ENCODE results near the gene CPNE5. TPM values are rescaled to one million over a fixed set of nuclear protein-coding genes. Genes with fewer than 3 reads are reported as not detected.

The CPNE5 gene
- polyA plus RNA-seq, 3 donors, result 0.47 to 0.85 (median 0.82) TPM

DNA sequence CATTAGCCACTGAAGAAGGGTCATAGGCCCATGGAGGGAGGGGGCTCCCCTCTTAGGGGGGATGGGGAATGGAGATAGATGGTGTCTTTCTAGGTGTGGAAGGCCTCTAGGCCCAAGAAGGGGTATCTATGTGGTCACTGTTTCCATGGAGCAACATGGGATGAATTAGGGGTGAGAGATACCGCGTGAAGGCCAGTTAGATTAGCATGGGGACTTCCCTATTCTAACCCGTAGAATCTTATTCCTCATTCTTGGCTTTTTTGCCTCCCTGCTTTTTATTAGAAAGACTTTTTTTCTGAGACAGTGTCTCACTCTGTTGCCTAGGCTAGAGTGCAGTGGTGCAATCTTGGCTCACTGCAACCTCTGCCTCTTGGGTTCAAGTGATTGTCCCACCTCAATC, 138.4 kb downstream of the CPNE5 start:
- no CpG with 5 or more reads among the region's 3 CpGs for WGBS (ENCODE audit: insufficient coverage)

DNA sequence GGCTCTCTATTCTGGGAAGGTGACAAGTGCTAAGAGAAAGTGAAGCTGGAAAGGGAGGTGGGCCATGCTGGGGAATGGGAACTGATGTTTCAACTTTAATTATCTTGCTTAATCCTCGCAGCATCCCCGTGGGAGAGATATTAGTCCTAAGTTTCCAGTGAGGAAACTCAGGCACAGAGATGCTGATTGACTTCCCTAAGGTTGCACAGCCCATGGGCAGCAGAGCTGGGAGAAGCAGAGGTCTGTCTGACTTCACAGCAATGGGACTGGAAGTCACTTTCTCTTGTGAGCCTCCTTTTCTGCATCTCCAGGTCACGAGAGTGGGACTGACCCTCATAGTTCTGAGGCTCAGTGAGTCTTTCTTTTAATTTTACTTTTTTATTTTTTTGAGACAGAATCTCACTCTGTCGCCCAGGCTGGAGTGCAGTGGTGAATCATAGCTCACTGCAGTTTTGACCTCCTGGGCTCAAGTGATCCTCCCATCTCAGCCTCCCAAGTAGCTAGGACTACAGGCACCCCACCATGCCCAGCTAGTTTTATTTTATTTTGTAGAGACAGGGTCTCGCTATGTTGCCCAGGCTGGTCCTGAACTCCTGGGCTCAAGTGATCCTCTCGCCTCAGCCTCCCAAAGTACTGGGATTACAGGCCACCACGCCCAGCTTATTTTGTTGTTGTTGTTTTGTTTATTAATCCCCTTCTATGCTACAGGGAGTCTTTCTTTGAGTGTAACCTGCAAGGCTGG, 139.0 kb downstream of the CPNE5 start:
- no peak for DNase-seq
- Histone ChIP-seq H2AFZ (ENCODE audit: insufficient read depth, low read depth, low read length, poor library complexity, severe bottlenecking) (no peak overlapping the region), H3K27ac (ENCODE audit: low read depth in 1 of 2, low read length in 2 of 2) (peak overlapping the region; percentile 46 to 85), H3K4me2 (replicated peaks; ENCODE audit: extremely low read depth, low read length, poor library complexity, severe bottlenecking) (peak overlapping the region; percentile 66), H3K36me3 (replicated peaks in 1 of 2; ENCODE audit: control insufficient read depth in 1 of 2, insufficient read depth in 2 of 2, low read length in 2 of 2) (peaks cover 5 to 23% of the 10 kb centered on the region in 2 donors), H3K4me1 (ENCODE audit: control insufficient read depth in 1 of 2, insufficient read depth in 2 of 2, low read length in 2 of 2) (peaks cover 64 to 66% of the 10 kb centered on the region in 2 donors), H3K9me3 (replicated peaks in 1 of 2; ENCODE audit: control insufficient read depth in 1 of 2, insufficient read depth in 1 of 2, low read length in 2 of 2) (no peaks in the 10 kb centered on the region), H3K79me2 (ENCODE audit: insufficient read depth, low read length) (peaks cover 85% of the 10 kb centered on the region), H3K27me3 (ENCODE audit: control insufficient read depth in 2 of 2, insufficient read depth in 2 of 2, low read length in 2 of 2) (no peaks in the 10 kb centered on the region), H3K9ac (ENCODE audit: insufficient read depth, low read length, poor library complexity, severe bottlenecking) (no peak overlapping the region), H3K4me3 (replicated peaks in 1 of 3; ENCODE audit: low read depth in 2 of 3, low read length in 3 of 3) (peak overlapping the region in 1 of 3 experiments; percentile 76), H4K20me1 (ENCODE audit: insufficient read depth, low read length) (peaks cover 4% of the 10 kb centered on the region)
- TF ChIP-seq, protein P1, sequence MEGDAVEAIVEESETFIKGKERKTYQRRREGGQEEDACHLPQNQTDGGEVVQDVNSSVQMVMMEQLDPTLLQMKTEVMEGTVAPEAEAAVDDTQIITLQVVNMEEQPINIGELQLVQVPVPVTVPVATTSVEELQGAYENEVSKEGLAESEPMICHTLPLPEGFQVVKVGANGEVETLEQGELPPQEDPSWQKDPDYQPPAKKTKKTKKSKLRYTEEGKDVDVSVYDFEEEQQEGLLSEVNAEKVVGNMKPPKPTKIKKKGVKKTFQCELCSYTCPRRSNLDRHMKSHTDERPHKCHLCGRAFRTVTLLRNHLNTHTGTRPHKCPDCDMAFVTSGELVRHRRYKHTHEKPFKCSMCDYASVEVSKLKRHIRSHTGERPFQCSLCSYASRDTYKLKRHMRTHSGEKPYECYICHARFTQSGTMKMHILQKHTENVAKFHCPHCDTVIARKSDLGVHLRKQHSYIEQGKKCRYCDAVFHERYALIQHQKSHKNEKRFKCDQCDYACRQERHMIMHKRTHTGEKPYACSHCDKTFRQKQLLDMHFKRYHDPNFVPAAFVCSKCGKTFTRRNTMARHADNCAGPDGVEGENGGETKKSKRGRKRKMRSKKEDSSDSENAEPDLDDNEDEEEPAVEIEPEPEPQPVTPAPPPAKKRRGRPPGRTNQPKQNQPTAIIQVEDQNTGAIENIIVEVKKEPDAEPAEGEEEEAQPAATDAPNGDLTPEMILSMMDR (IDR thresholded peaks at IDR 0.05), result no peak
- Mint-ChIP-seq H3K4me3 (peak overlapping the region in 1 of 2 donors; percentile 63), H3K36me3 (peaks cover 19 to 30% of the 10 kb centered on the region in 2 donors), H3K4me1 (peaks cover 70% of the 10 kb centered on the region), H3K27me3 (ENCODE audit: low read depth in 3 of 3) (peaks cover 0 to 2% (median 0%) of the 10 kb centered on the region in 3 donors), H3K27ac (peak overlapping the region; percentile 93 to 98 (median 97)), H3K9me3 (peaks cover 0 to 7% (median 0%) of the 10 kb centered on the region in 7 donors)
- WGBS (ENCODE audit: insufficient coverage), result 0% methylated on average over 1 of the region's 7 CpGs
- intact Hi-C loops (cut with micrococcal nuclease), result no loop called here

More for the DNA sequence above, 138.4 kb downstream of the CPNE5 start:
- Mint-ChIP-seq H3K27me3 (ENCODE audit: low read depth in 3 of 3) (peaks cover 0 to 2% (median 0%) of the 10 kb centered on the region in 3 donors), H3K27ac (peak overlapping the region; percentile 93 to 98 (median 97)), H3K4me1 (peaks cover 70% of the 10 kb centered on the region), H3K9me3 (peaks cover 0 to 7% (median 0%) of the 10 kb centered on the region in 7 donors), H3K4me3 (peak overlapping the region; percentile 67 to 83), H3K36me3 (peaks cover 25 to 36% of the 10 kb centered on the region in 2 donors)
- Histone ChIP-seq H4K20me1 (ENCODE audit: insufficient read depth, low read length) (peaks cover 4% of the 10 kb centered on the region), H3K79me2 (ENCODE audit: insufficient read depth, low read length) (peaks cover 91% of the 10 kb centered on the region), H3K4me2 (replicated peaks; ENCODE audit: extremely low read depth, low read length, poor library complexity, severe bottlenecking) (peak overlapping the region; percentile 66), H3K9ac (ENCODE audit: insufficient read depth, low read length, poor library complexity, severe bottlenecking) (peak overlapping the region; percentile 18), H3K9me3 (replicated peaks in 1 of 2; ENCODE audit: control insufficient read depth in 1 of 2, insufficient read depth in 1 of 2, low read length in 2 of 2) (no peaks in the 10 kb centered on the region), H2AFZ (ENCODE audit: insufficient read depth, low read depth, low read length, poor library complexity, severe bottlenecking) (no peak overlapping the region), H3K27me3 (ENCODE audit: control insufficient read depth in 2 of 2, insufficient read depth in 2 of 2, low read length in 2 of 2) (no peaks in the 10 kb centered on the region), H3K4me3 (replicated peaks in 1 of 3; ENCODE audit: low read depth in 2 of 3, low read length in 3 of 3) (peak overlapping the region in 1 of 3 experiments; percentile 53), H3K36me3 (replicated peaks in 1 of 2; ENCODE audit: control insufficient read depth in 1 of 2, insufficient read depth in 2 of 2, low read length in 2 of 2) (peaks cover 7 to 29% of the 10 kb centered on the region in 2 donors), H3K27ac (ENCODE audit: low read depth in 1 of 2, low read length in 2 of 2) (peak overlapping the region; percentile 46 to 85), H3K4me1 (ENCODE audit: control insufficient read depth in 1 of 2, insufficient read depth in 2 of 2, low read length in 2 of 2) (peaks cover 64 to 66% of the 10 kb centered on the region in 2 donors)
- TF ChIP-seq, protein P1 (IDR thresholded peaks at IDR 0.05), result no peak
- intact Hi-C loops (cut with micrococcal nuclease), result no loop called here
- peak in 2 of 3 donors; percentile 68 to 78 for DNase-seq

Measured in CD14-positive monocyte (primary cell).